WTC11 (cell line): Measurements from ENCODE around the gene SNX18. TPM values are rescaled to one million over a fixed set of nuclear protein-coding genes. Genes with fewer than 3 reads are reported as not detected.

Experiments used
- ATAC-seq: fragments of 200-7000 bp; cut with Tn5 transposase; 2 replicates; pipeline ENCODE4 v1.10.0; 2021; ENCODE audit warnings: mild to moderate bottlenecking, moderate library complexity
- CTCF ChIA-PET: fragments of 300-600 bp; sonication (Branson Sonifier 250); formaldehyde crosslinking; loops from one replicate; lab custom pipeline; 2021; ENCODE audit warnings: antibody characterized with exemption; lab: Charles Lee
- POLR2A ChIA-PET: fragments of 350-600 bp; sonication (Branson Sonifier 250); formaldehyde crosslinking; loops from one replicate; lab custom pipeline; 2021; ENCODE audit warnings: antibody characterized with exemption; lab: Charles Lee
- DNase-seq: peaks from one replicate; pipeline ENCODE4 v3.0.0; 2021; ENCODE audit warnings: low spot score
- H3K27ac Mint-ChIP-seq: 2 replicates; pipeline ENCODE4 v1.8.0; 2021; ENCODE audit warnings: mixed read lengths
- H3K27me3 Mint-ChIP-seq: 2 replicates; pipeline ENCODE4 v1.8.0; 2021; ENCODE audit warnings: low read depth, mild to moderate bottlenecking, moderate library complexity, mixed read lengths
- H3K36me3 Mint-ChIP-seq: 2 replicates; pipeline ENCODE4 v1.8.0; 2021; ENCODE audit warnings: mixed read lengths
- H3K4me1 Mint-ChIP-seq: 2 replicates; pipeline ENCODE4 v1.8.0; 2022; ENCODE audit warnings: mixed read lengths
- H3K4me3 Mint-ChIP-seq: 2 replicates; pipeline ENCODE4 v1.8.0; 2021; ENCODE audit warnings: mild to moderate bottlenecking, moderate library complexity, mixed read lengths
- H3K9me3 Mint-ChIP-seq: 2 replicates; pipeline ENCODE4 v1.8.0; 2021; ENCODE audit warnings: mixed read lengths
- GABPB1 ChIP-seq: sonication (generic); formaldehyde crosslinking; IDR thresholded peaks from 2 replicates; pipeline ENCODE4 v1.8.1; 2023; ENCODE audit warnings: mild to moderate bottlenecking, missing genetic modification reagents
- IRF2 ChIP-seq: sonication (generic); formaldehyde crosslinking; IDR thresholded peaks from 2 replicates; pipeline ENCODE4 v1.8.0; 2022; ENCODE audit warnings: low read depth, missing genetic modification reagents, borderline replicate concordance
- NFYB ChIP-seq: sonication (generic); formaldehyde crosslinking; conservative IDR thresholded peaks from 2 replicates; pipeline ENCODE4 v1.8.0; 2022; ENCODE audit warnings: low read depth, missing genetic modification reagents
- NR1H2 ChIP-seq: sonication (generic); formaldehyde crosslinking; IDR thresholded peaks from 2 replicates; pipeline ENCODE4 v1.9.0; 2021; ENCODE audit warnings: mild to moderate bottlenecking, moderate library complexity, missing genetic modification reagents
- RELA ChIP-seq: sonication (generic); formaldehyde crosslinking; IDR thresholded peaks from 2 replicates; pipeline ENCODE4 v1.8.1; 2022; ENCODE audit warnings: missing genetic modification reagents, mild to moderate bottlenecking, borderline replicate concordance
- RORB ChIP-seq: fragments of 250-450 bp; sonication (Bioruptor Pico); IDR thresholded peaks from 2 replicates; pipeline ENCODE4 v1.9.0; 2021; ENCODE audit warnings: mild to moderate bottlenecking
- TEAD1 ChIP-seq: sonication (generic); formaldehyde crosslinking; IDR thresholded peaks from 2 replicates; pipeline ENCODE4 v1.8.0; 2022; ENCODE audit warnings: mild to moderate bottlenecking, missing genetic modification reagents
- ZNF121 ChIP-seq: sonication (generic); formaldehyde crosslinking; IDR thresholded peaks from 2 replicates; pipeline ENCODE4 v1.8.0; 2023; ENCODE audit warnings: missing genetic modification reagents
- ZNF138 ChIP-seq: sonication (generic); formaldehyde crosslinking; conservative IDR thresholded peaks from 2 replicates; pipeline ENCODE4 v1.8.1; 2022; ENCODE audit warnings: mild to moderate bottlenecking, moderate library complexity, missing genetic modification reagents
- ZNF416 ChIP-seq: fragments of 250-450 bp; sonication (Bioruptor Pico); IDR thresholded peaks from 2 replicates; pipeline ENCODE4 v1.9.0; 2021; ENCODE audit warnings: mild to moderate bottlenecking, inconsistent platforms
- ZNF671 ChIP-seq: fragments of 250-450 bp; sonication (Bioruptor Pico); IDR thresholded peaks from 2 replicates; pipeline ENCODE4 v1.8.0; 2021; ENCODE audit warnings: mild to moderate bottlenecking
- total RNA-seq: library from RNA; stranded (reverse); gene quantifications from 3 replicates; pipeline ENCODE4 v1.2.3, GENCODE V29; 2021
- TF ChIP-seq, protein P1 (sequence below): sonication (generic); formaldehyde crosslinking; IDR thresholded peaks from 2 replicates; pipeline ENCODE4 v1.8.1; 2022; ENCODE audit warnings: low read depth, missing genetic modification reagents, borderline replicate concordance
- TF ChIP-seq, protein P2 (sequence below): sonication (generic); formaldehyde crosslinking; IDR thresholded peaks from 2 replicates; pipeline ENCODE4 v1.8.0; 2023; ENCODE audit warnings: missing genetic modification reagents
- TF ChIP-seq, protein P3 (sequence below): sonication (generic); formaldehyde crosslinking; conservative IDR thresholded peaks from 2 replicates; pipeline ENCODE4 v1.8.1; 2022; ENCODE audit warnings: mild to moderate bottlenecking, missing genetic modification reagents
- TF ChIP-seq, protein P4 (sequence below): sonication (generic); formaldehyde crosslinking; IDR thresholded peaks from 2 replicates; pipeline ENCODE4 v1.8.1; 2023; ENCODE audit warnings: mild to moderate bottlenecking, missing genetic modification reagents, moderate library complexity
- TF ChIP-seq, protein P5 (sequence below): sonication (generic); formaldehyde crosslinking; IDR thresholded peaks from 2 replicates; pipeline ENCODE4 v1.8.1; 2022; ENCODE audit warnings: low read depth, mild to moderate bottlenecking, moderate library complexity, missing genetic modification reagents, borderline replicate concordance
- TF ChIP-seq, protein P6 (sequence below): sonication (generic); formaldehyde crosslinking; IDR thresholded peaks from 2 replicates; pipeline ENCODE4 v1.8.1; 2023; ENCODE audit warnings: mild to moderate bottlenecking, missing genetic modification reagents

The SNX18 gene
- total RNA-seq, 1 experiment from 2014 or later = 24.6 TPM

DNA sequence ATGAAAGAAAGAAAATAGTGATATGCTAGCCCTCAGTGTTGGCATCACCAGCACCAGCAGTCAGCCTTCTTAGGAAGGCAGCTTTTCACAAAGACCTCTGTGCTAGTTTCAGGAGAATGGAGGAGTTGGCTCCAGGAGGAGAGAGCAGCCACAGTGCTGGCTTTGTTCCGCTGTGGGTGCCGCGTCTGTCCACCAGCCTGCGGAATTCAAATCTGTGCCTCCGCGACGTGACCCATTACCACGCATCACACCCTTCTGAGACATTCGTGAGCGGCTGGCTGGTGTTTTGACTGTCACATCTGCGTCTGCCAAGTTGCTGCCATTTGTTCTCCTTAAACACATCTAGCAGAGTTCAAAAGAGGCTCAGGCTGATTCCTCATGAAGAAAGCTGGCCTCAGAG, 34.4 kb downstream of the SNX18 start:
- Mint-ChIP-seq H3K4me3 (no peak overlapping the region), H3K27me3 (no peaks in the 10 kb centered on the region), H3K27ac (no peak overlapping the region), H3K4me1 (no peaks in the 10 kb centered on the region), H3K36me3 (no peaks in the 10 kb centered on the region), H3K9me3 (peaks cover 5% of the 10 kb centered on the region; the same call in 1 of the 2 replicates)
- ChIA-PET POLR2A (no interaction called here), CTCF (no interaction called here)
- TF ChIP-seq, protein P1, sequence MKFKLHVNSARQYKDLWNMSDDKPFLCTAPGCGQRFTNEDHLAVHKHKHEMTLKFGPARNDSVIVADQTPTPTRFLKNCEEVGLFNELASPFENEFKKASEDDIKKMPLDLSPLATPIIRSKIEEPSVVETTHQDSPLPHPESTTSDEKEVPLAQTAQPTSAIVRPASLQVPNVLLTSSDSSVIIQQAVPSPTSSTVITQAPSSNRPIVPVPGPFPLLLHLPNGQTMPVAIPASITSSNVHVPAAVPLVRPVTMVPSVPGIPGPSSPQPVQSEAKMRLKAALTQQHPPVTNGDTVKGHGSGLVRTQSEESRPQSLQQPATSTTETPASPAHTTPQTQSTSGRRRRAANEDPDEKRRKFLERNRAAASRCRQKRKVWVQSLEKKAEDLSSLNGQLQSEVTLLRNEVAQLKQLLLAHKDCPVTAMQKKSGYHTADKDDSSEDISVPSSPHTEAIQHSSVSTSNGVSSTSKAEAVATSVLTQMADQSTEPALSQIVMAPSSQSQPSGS (CRISPR knock-in tag) = no peak
- TF ChIP-seq ZNF671 (CRISPR knock-in tag) = no peak
- TF ChIP-seq, protein P2, sequence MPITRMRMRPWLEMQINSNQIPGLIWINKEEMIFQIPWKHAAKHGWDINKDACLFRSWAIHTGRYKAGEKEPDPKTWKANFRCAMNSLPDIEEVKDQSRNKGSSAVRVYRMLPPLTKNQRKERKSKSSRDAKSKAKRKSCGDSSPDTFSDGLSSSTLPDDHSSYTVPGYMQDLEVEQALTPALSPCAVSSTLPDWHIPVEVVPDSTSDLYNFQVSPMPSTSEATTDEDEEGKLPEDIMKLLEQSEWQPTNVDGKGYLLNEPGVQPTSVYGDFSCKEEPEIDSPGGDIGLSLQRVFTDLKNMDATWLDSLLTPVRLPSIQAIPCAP (CRISPR knock-in tag) = no peak
- TF ChIP-seq, protein P3, sequence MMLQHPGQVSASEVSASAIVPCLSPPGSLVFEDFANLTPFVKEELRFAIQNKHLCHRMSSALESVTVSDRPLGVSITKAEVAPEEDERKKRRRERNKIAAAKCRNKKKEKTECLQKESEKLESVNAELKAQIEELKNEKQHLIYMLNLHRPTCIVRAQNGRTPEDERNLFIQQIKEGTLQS = no peak
- TF ChIP-seq, protein P4, sequence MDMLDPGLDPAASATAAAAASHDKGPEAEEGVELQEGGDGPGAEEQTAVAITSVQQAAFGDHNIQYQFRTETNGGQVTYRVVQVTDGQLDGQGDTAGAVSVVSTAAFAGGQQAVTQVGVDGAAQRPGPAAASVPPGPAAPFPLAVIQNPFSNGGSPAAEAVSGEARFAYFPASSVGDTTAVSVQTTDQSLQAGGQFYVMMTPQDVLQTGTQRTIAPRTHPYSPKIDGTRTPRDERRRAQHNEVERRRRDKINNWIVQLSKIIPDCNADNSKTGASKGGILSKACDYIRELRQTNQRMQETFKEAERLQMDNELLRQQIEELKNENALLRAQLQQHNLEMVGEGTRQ = no peak
- TF ChIP-seq GABPB1 (CRISPR knock-in tag) = no peak
- TF ChIP-seq, protein P5, sequence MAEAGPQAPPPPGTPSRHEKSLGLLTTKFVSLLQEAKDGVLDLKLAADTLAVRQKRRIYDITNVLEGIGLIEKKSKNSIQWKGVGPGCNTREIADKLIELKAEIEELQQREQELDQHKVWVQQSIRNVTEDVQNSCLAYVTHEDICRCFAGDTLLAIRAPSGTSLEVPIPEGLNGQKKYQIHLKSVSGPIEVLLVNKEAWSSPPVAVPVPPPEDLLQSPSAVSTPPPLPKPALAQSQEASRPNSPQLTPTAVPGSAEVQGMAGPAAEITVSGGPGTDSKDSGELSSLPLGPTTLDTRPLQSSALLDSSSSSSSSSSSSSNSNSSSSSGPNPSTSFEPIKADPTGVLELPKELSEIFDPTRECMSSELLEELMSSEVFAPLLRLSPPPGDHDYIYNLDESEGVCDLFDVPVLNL (CRISPR knock-in tag) = no peak
- DNase-seq (no peak), ATAC-seq (no peak)

DNA sequence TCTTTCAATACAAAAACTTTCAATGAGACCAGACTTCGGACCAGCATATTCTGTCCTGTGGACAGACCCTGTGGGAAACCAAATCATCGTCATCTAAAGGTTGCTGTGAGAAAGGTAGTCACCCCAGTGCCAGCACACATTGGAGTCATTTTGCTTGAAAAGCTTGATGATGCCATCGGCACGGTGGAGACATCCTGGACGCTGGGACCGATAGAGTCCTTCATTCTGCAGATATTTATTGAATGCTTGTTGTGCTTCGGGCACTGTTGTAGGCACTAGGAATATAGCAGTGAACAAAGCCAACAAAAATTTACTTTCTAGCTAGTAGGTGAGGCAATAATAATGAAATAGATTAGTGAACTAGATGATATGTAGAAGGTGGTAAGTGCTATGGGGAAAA, 34.9 kb downstream of the SNX18 start:
- no peak overlapping the region for H3K27ac Mint-ChIP-seq
- POLR2A ChIA-PET = no interaction called here
- CTCF ChIA-PET = no interaction called here
- no peaks in the 10 kb centered on the region for H3K4me1 Mint-ChIP-seq
- no peak for ATAC-seq
- TF ChIP-seq NR1H2 (CRISPR knock-in tag) = no peak
- TF ChIP-seq, protein P6, sequence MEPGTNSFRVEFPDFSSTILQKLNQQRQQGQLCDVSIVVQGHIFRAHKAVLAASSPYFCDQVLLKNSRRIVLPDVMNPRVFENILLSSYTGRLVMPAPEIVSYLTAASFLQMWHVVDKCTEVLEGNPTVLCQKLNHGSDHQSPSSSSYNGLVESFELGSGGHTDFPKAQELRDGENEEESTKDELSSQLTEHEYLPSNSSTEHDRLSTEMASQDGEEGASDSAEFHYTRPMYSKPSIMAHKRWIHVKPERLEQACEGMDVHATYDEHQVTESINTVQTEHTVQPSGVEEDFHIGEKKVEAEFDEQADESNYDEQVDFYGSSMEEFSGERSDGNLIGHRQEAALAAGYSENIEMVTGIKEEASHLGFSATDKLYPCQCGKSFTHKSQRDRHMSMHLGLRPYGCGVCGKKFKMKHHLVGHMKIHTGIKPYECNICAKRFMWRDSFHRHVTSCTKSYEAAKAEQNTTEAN (CRISPR knock-in tag) = no peak
- no peak for TF ChIP-seq RELA
- TF ChIP-seq, protein P4 = no peak
- TF ChIP-seq, protein P5 (CRISPR knock-in tag) = no peak
- TF ChIP-seq ZNF138 (CRISPR knock-in tag) = no peak
- no peak for TF ChIP-seq ZNF121 (CRISPR knock-in tag)
- TF ChIP-seq TEAD1 = no peak
- TF ChIP-seq NFYB (CRISPR knock-in tag) = no peak
- TF ChIP-seq ZNF416 (CRISPR knock-in tag) = no peak
- no peak for TF ChIP-seq IRF2 (CRISPR knock-in tag)
- TF ChIP-seq RORB (CRISPR knock-in tag) = no peak
- H3K27me3 Mint-ChIP-seq = no peaks in the 10 kb centered on the region
- no peaks in the 10 kb centered on the region for H3K36me3 Mint-ChIP-seq
- DNase-seq = no peak
- no peak overlapping the region for H3K4me3 Mint-ChIP-seq
- peaks cover 5% of the 10 kb centered on the region; the same call in 1 of the 2 replicates for H3K9me3 Mint-ChIP-seq
